GM12878 (cell line): ENCODE data around the gene TTC39B. TPM values are rescaled to one million over a fixed set of nuclear protein-coding genes. Genes with fewer than 3 reads are reported as not detected.

Experiments used
- ATAC-seq: fragments of 200-7000 bp; cut with Tn5 transposase; 3 replicates; pipeline ENCODE4 v1.9.1; 2020; ENCODE audit warnings: mild to moderate bottlenecking, moderate library complexity
- BruUV-seq: library from RNA; stranded (reverse); fragments of 400-500 nt; replicated peaks from 2 replicates; lab custom pipeline; 2021; lab: Mats Ljungman, UMichigan
- CTCF ChIA-PET: fragments of 300-600 bp; sonication (Branson Sonifier 250); formaldehyde crosslinking; extraction: SDS; loops from one replicate; lab custom pipeline; 2021; ENCODE audit warnings: inconsistent platforms; lab: Yijun Ruan, JAX
- POLR2A ChIA-PET: fragments of 350-600 bp; formaldehyde crosslinking; extraction: SDS; loops from one replicate; lab custom pipeline; 2021; ENCODE audit warnings: inconsistent platforms; lab: Charles Lee
- RAD21 ChIA-PET: fragments of 300-600 bp; sonication (Branson Sonifier 250); formaldehyde crosslinking; loops from one replicate; lab custom pipeline; 2023; ENCODE audit warnings: antibody characterized with exemption; ENCODE audit not compliant: unreplicated experiment; lab: Charles Lee
- SMC1A ChIA-PET: fragments of 300-600 bp; sonication (Branson Sonifier 250); formaldehyde crosslinking; loops from one replicate; lab custom pipeline; 2023; ENCODE audit not compliant: unreplicated experiment, uncharacterized antibody; lab: Charles Lee
- DNase-seq: peaks from one replicate; pipeline ENCODE4 v3.0.0-alpha.2; 2011; ENCODE audit warnings: low read depth, low spot score
- FAIRE-seq: peaks from 3 replicates; lab custom pipeline; 2011; peaks lifted over from hg19 to GRCh38; lab: Jason Lieb, UNC
- H2AFZ ChIP-seq: 2 replicates; pipeline ENCODE4 v1.6.0; 2011; ENCODE audit warnings: low read depth, low read length, control low read depth; ENCODE audit not compliant: control insufficient read depth
- H3K27ac ChIP-seq: 2 replicates; pipeline ENCODE4 v1.5.1; 2011; ENCODE audit warnings: control low read depth; ENCODE audit not compliant: control insufficient read depth, insufficient read depth
- H3K27me3 ChIP-seq, 2 experiments: replicated peaks in 1 of 2; 2 replicates each; pipeline versions ENCODE4 v1.6.0 to v1.6.1; 2011; ENCODE audit warnings: low read length in 1 of 2; ENCODE audit not compliant: control insufficient read depth in 2 of 2, insufficient read depth in 2 of 2
- H3K36me3 ChIP-seq, 2 experiments: 2 replicates each; pipeline ENCODE4 v1.5.1; 2011; ENCODE audit warnings: low read length in 1 of 2; ENCODE audit not compliant: control insufficient read depth in 2 of 2, insufficient read depth in 2 of 2
- H3K4me1 ChIP-seq: 2 replicates; pipeline ENCODE4 v1.6.1; 2011; ENCODE audit warnings: mild to moderate bottlenecking, low read length, moderate library complexity, mixed read lengths; ENCODE audit not compliant: control insufficient read depth, insufficient read depth
- H3K4me2 ChIP-seq: 2 replicates; pipeline ENCODE4 v1.6.0; 2011; ENCODE audit warnings: control low read depth; ENCODE audit not compliant: control insufficient read depth, insufficient read depth
- H3K4me3 ChIP-seq: fragments of 200-600 bp; sonication (generic); 2 replicates; pipeline ENCODE4 v1.5.1; 2016
- H3K79me2 ChIP-seq: 2 replicates; pipeline ENCODE4 v1.6.0; 2011; ENCODE audit warnings: low read length; ENCODE audit not compliant: control insufficient read depth, insufficient read depth
- H3K9ac ChIP-seq: 2 replicates; pipeline ENCODE4 v1.8.0; 2011; ENCODE audit warnings: low read length, control low read depth, mixed read lengths; ENCODE audit not compliant: control insufficient read depth, insufficient read depth
- H3K9me3 ChIP-seq: replicated peaks from 3 replicates; pipeline ENCODE4 v1.5.1; 2011; ENCODE audit warnings: mild to moderate bottlenecking, low read length; ENCODE audit not compliant: control insufficient read depth, insufficient read depth
- H4K20me1 ChIP-seq: 2 replicates; pipeline ENCODE4 v1.6.0; 2011; ENCODE audit not compliant: control insufficient read depth, insufficient read depth
- ATF3 ChIP-seq: IDR thresholded peaks from 2 replicates; pipeline ENCODE4 v1.6.1; 2011; ENCODE audit warnings: low read depth, mild to moderate bottlenecking, low read length, moderate library complexity, borderline replicate concordance; ENCODE audit errors: extremely low read depth
- CTCF ChIP-seq, 3 experiments: IDR thresholded peaks in 2 of 3; conservative IDR thresholded peaks in 1 of 3; 2 replicates each; pipeline ENCODE4 v1.5.1; 2011; ENCODE audit warnings: low read depth in 3 of 3, low read length in 3 of 3, mild to moderate bottlenecking in 3 of 3, control low read depth in 2 of 3, moderate library complexity in 2 of 3, inconsistent platforms in 1 of 3, mixed read lengths in 1 of 3; ENCODE audit not compliant: control insufficient read depth in 2 of 3, insufficient read depth in 1 of 3; ENCODE audit errors: extremely low read depth in 1 of 3
- FOS ChIP-seq: IDR thresholded peaks from 3 replicates; pipeline ENCODE4 v1.6.1; 2011; ENCODE audit warnings: borderline replicate concordance; ENCODE audit not compliant: insufficient read length; ENCODE audit errors: extremely low read depth
- NKRF ChIP-seq: fragments of 450-650 bp; conservative IDR thresholded peaks from 2 replicates; pipeline ENCODE4 v1.6.1; 2017; ENCODE audit warnings: mild to moderate bottlenecking, moderate library complexity
- POLR2AphosphoS2 ChIP-seq: IDR thresholded peaks from 2 replicates; pipeline ENCODE4 v1.6.1; 2011; ENCODE audit warnings: low read depth, mild to moderate bottlenecking, low read length, improper control_type of control experiment, moderate library complexity
- POLR2AphosphoS5 ChIP-seq: IDR thresholded peaks from 2 replicates; pipeline ENCODE4 v1.6.1; 2011; ENCODE audit warnings: mild to moderate bottlenecking, low read length, inconsistent platforms
- SMAD5 ChIP-seq: IDR thresholded peaks from 2 replicates; pipeline ENCODE4 v1.6.1; 2016; ENCODE audit warnings: antibody characterized with exemption, low read depth
- USF2 ChIP-seq: IDR thresholded peaks from 2 replicates; pipeline ENCODE4 v1.6.1; 2011; ENCODE audit warnings: low read depth, low read length, improper control_type of control experiment, borderline replicate concordance
- ZNF384 ChIP-seq: IDR thresholded peaks from 2 replicates; pipeline ENCODE4 v1.6.1; 2012; ENCODE audit warnings: low read depth, mild to moderate bottlenecking, low read length, improper control_type of control experiment, borderline replicate concordance
- WGBS: methylation state at CpG from one replicate; pipeline ENCODE4 v1.1.6; 2016; ENCODE audit warnings: low lambda C conversion rate; ENCODE audit not compliant: insufficient replicate concordance, insufficient coverage; ENCODE audit errors: missing lambda C conversion rate; 5-methylcytosine and 5-hydroxymethylcytosine counted together
- in situ Hi-C: fragments of 300-500 bp; cut with MboI; formaldehyde crosslinking; loops from 9 replicates; pipeline ENCODE4 v1.14.3; 2018; ENCODE audit warnings: mixed read lengths
- intact Hi-C: fragments of 100-400 bp; cut with micrococcal nuclease; formaldehyde crosslinking; loops from one replicate; pipeline ENCODE4 v1.14.2; 2022; ENCODE audit not compliant: unreplicated experiment
- polyA plus RNA-seq, 11 experiments: library from polyadenylated mRNA; depleted of rRNA in 4 of 11; unstranded in 6 of 11; stranded (reverse) in 5 of 11; fragments of >200 nt; fragmentation: Nextera tagmentation in 4 of 11; fragmentation: Illumina TruSeq in 1 of 11; extraction: Ambion mirVana in 4 of 11; extraction: Trizol in 1 of 11; gene quantifications; 1 replicate in 1 of 11; 2 replicates in 10 of 11; pipeline versions ENCODE4 v1.2.1 to v1.2.3, GENCODE V29; 2011 to 2016; ENCODE audit warnings: inconsistent platforms in 2 of 11, missing spikeins in 2 of 11, low read depth in 1 of 11
- total RNA-seq, 4 experiments: library from RNA; depleted of rRNA in 3 of 4; stranded (reverse); fragments of >200 nt in 3 of 4; fragmentation: Illumina TruSeq in 1 of 4; extraction: Trizol in 1 of 4; gene quantifications; 2 replicates each; pipeline versions ENCODE4 v1.2.1 to v1.2.3, GENCODE V29; 2013 to 2021

The TTC39B gene
- total and polyA plus RNA-seq, 10 of the 15 experiments (the other 5 are each of a cell fraction or from before 2014, with no cell fraction given), result 0.68 to 2.5 (median 1.5) TPM

GRCh38 chr9:15222313-15222712, 84.7 kb downstream of the TTC39B start (continued):
- TF ChIP-seq CTCF (IDR thresholded peaks at IDR 0.05 in 2 of 3, conservative IDR thresholded peaks at IDR 0.05 in 1 of 3; ENCODE audit: control insufficient read depth in 2 of 3, extremely low read depth in 1 of 3, insufficient read depth in 1 of 3, low read depth in 3 of 3, low read length in 3 of 3), result no peak
- no peak for TF ChIP-seq POLR2AphosphoS5
- TF ChIP-seq POLR2AphosphoS2, result no peak
- no peak for TF ChIP-seq SMAD5
- no peak for TF ChIP-seq USF2

GRCh38 chr9:15221746-15222145, 85.3 kb downstream of the TTC39B start:
- intact Hi-C loops, result no loop called here
- in situ Hi-C loops, result no loop called here
- CTCF ChIA-PET, result interaction anchor here (0.7 to 7.4 kb wide), 5 partner anchors 10 to 384 kb away, joined by 3 to 74 read pairs (median 3); no protein-coding TSS in a partner anchor

More at GRCh38 chr9:15221746-15222145, 85.3 kb downstream of the TTC39B start:
- WGBS, result 67% methylated on average over 4 of the region's 4 CpGs
- H3K4me3 ChIP-seq, result no peak overlapping the region
- H4K20me1 ChIP-seq, result no peaks in the 10 kb centered on the region
- H3K27ac ChIP-seq, result no peak overlapping the region
- no peak for DNase-seq
- no peak overlapping the region for H2AFZ ChIP-seq
- no peaks in the 10 kb centered on the region for H3K9me3 ChIP-seq
- no peaks in the 10 kb centered on the region for H3K79me2 ChIP-seq
- BruUV-seq, result no TSS peak
- TF ChIP-seq FOS (no peak), ATF3 (no peak), ZNF384 (no peak), NKRF (no peak)
- RAD21 ChIA-PET, result interaction anchor here (1.4 to 2.9 kb wide), 2 partner anchors 10 kb away, joined by 5 to 17 read pairs; no protein-coding TSS in a partner anchor
- H3K4me1 ChIP-seq, result no peaks in the 10 kb centered on the region
- H3K9ac ChIP-seq, result no peak overlapping the region
- H3K27me3 ChIP-seq, result no peaks in the 10 kb centered on the region
- SMC1A ChIA-PET, result interaction anchor here (0.9 to 4.8 kb wide), 3 partner anchors 9 to 109 kb away, joined by 3 to 27 read pairs (median 5); no protein-coding TSS in a partner anchor
- H3K4me2 ChIP-seq, result no peak overlapping the region
- no peaks in the 10 kb centered on the region for H3K36me3 ChIP-seq
- POLR2A ChIA-PET, result no interaction called here
- no peak for ATAC-seq
- no peak for FAIRE-seq
